Spleen (tissue), 11 donors: ENCODE results near the gene OTUD4. TPM values are rescaled to one million over a fixed set of nuclear protein-coding genes. Genes with fewer than 3 reads are reported as not detected.

Source experiments
- polyA plus RNA-seq, 3 donors: library from polyadenylated mRNA; stranded (reverse); fragments of 200-250 nt; gene quantifications; one replicate each; pipeline ENCODE4 v1.2.1, GENCODE V29; 2013
- small RNA-seq, 4 donors: library from RNA; depleted of rRNA; stranded (forward); fragments of <200 nt; gene quantifications; one replicate each; pipeline ENCODE3, GENCODE V24; 2016
- total RNA-seq, 7 donors: library from RNA; depleted of rRNA in 3 of 7; stranded (reverse); fragments of >200 nt in 3 of 7; fragmentation: NEBNext Ultra II Directional in 4 of 7; extraction: Animal tissue kit (Norgen Biotek cat#: 25700) in 4 of 7; gene quantifications; one replicate each; pipeline versions ENCODE4 v1.1.0 to v1.2.1, GENCODE V29; 2016 to 2021
- donor health status: healthy with polysubstance abuse.
- donor health status: DM: no; HTN: no; CAD: no; lungs with moderate emphysema.
- donor health status: DM: no; HTN: no; CAD: no.
- donor health status: Bipolar disorder and iron deficiency.
- donor health status: healthy.
- donor health status: DM: no; HTN: no; CAD: no.
- donor health status: DM: yes; HTN: yes; CAD: no.

The OTUD4 gene
- total and polyA plus RNA-seq, 10 donors: 8.1 to 53.0 (median 44.1) TPM

Small RNA genes lying within 50 kb of the gene (small RNA-seq; reads per million reads assigned to genes)
- 0 reads per million in 4 donors for gene RF00019

Other genes starting within 250 kb of the OTUD4 start
- 10 to 100 TPM; 15.2 to 42.2 (median 21.0) TPM for gene ANAPC10, start 82.4 kb downstream of the OTUD4 start, total RNA-seq
- 10 to 100 TPM; 12.0 to 18.3 (median 16.4) TPM for gene ANAPC10, start 82.4 kb downstream of the OTUD4 start, polyA plus RNA-seq
- 10 to 100 TPM; 51.5 to 83.5 (median 57.1) TPM for gene ABCE1, start 82.3 kb downstream of the OTUD4 start, total RNA-seq
- gene ABCE1, start 82.3 kb downstream of the OTUD4 start, polyA plus RNA-seq: 10 to 100 TPM; 16.9 to 29.9 (median 24.3) TPM